GM18873 (cell line): Measurements from ENCODE around the gene GLB1L.
"Not testable (repeated sequence)": the region's sequence is repeated elsewhere in the genome, so short reads cannot be mapped to it uniquely, and the experiment has no call there.

Experiments
- ATAC-seq: cut with Tn5 transposase; IDR thresholded peaks from one replicate; pipeline ENCODE4 v1.9.1; 2021; ENCODE audit warnings: mild to moderate bottlenecking, moderate library complexity, moderate number of reproducible peaks; ENCODE audit not compliant: unreplicated experiment, low FRiP score

GLB1L gene

DNA sequence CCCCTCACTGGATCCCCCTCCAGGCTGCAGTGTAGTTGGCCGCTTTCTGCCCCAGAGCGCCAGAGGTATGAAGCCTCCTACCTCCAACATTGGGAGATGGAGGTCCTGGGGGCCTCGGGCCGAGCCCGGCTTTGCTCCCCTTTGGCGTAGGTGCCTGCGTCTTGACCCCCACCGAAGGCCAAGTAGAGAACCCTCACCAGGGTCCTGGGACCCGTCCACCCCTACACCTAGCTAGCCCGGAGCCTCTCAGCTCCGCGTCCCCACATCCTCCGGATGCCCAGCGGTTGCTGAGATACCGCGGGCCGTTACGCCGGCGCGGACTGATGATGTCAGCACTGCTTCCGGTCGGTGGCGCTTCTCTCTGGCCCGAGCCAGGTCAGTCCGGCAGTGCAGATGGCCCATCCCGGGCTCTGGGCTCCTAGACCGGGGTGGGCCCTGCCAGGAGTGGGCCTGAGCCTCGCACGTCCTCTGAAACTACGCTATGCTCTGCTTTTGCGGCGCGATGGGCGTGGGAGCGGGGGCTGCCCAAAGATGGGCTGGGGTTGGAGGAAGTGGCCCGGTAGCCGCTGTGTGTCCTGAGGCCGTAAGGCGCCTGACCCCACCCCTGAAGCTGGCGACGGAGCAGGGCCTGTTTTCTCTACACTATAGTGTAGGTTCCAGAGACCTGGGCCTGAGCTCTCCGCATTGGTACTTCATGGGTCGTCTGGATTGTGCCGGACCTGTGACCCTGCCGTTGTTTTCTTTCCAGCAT is at the start of gene GLB1L, which contains the start of gene STK16:
GLB1L (minus strand) TSS at position 297 of the 751 bp plus-strand sequence. CDS start 1,871 bp downstream, outside the sequence.
STK16 (plus strand) TSS at position 332 of the 751 bp plus-strand sequence. CDS start 521 bp downstream, outside the sequence.
- peak; percentile 56 for ATAC-seq

DNA sequence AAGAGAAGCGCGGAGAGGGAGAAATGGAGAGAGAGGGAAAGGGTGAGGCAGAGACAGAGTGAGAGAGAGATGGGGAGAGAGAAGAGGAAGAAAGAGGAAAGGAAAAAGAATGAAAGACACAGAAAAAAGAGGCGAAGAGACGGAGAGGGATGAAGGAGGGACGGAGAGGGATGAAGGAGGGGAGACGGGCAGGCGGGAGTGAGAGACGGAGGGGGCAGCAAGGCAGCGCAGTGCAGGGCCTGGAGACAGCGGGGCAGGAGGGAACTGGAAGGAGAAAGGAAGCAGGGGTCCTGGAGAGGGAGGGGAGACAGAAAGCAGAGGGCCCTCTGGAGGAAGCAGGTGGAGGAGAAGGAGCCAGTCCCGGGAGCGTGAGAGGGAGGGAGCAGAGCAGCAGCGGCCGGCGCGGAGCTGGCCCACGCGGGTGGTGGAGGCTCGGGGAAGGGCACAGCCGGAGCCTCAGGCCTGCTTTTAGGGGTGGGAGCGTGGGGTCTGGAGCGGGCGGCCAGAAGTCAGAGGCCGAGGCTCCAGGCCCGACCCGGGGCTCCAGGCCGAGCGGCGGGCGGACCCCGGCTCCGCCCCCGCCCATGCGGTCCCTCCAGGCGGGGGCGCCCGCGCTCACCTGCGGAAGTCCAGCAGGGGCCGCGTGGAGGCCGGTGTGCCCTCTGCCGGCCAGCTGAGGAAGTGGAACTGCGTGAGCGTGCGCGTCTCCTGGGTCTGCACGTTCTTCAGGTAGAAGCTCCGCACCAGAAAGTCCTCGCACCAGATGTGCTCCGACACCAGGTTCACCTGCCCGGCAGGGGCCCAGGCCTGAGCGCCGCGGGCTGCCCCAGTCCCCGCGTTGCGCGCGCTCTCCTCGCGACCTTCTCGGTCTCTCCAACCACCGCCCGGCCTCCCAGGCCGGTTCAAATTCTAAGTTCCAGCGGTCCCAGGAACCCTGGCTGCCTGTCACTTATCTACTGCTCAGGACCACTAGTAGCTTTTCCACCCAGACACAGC is 49.4 kb upstream of the GLB1L start:
- ATAC-seq, result peak; percentile 82

DNA sequence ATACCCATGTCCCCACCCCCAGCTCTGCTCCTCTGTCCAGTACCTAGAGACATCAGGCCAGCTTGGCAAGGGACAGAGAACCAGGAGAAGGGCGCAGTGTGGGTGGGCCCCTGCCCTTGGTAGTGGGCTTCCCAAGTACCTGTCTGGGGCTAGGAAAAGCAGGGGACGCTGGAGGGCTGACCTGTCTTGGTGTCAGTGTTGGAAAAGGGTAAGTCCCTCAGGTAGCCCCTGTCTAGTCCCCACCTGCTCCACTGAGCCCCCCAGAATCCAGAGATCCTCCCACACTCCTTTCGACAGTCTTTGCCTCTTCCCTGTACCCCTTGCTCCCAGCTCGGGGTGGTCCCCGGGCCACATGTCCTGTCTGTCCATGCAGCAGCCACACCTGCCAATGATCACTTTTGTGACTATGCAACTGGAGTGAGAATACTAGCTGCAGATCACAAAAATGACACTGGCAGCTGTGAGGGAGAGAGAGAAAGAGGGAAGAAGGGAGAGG is 48.5 kb upstream of the GLB1L start:
- ATAC-seq, result no peak

DNA sequence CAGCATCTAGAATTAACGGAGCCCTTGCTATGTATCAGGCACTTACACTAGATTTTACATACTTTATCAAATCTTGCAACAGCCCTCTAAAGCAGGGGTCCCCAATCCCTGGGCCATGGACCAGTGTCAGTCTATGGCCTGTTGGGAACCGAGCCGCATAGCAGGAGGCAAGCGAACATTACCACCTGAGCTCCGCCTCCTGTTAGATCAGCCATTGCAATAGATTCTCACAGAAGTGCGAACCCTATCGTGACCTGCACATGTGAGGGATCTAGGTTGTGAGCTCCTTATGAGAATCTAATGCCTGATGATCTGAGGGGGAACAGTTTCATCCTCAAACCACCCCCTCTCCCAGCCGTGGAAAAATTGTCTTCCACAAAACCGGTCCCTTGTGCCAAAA is 47.4 kb upstream of the GLB1L start:
- ATAC-seq, result no peak

DNA sequence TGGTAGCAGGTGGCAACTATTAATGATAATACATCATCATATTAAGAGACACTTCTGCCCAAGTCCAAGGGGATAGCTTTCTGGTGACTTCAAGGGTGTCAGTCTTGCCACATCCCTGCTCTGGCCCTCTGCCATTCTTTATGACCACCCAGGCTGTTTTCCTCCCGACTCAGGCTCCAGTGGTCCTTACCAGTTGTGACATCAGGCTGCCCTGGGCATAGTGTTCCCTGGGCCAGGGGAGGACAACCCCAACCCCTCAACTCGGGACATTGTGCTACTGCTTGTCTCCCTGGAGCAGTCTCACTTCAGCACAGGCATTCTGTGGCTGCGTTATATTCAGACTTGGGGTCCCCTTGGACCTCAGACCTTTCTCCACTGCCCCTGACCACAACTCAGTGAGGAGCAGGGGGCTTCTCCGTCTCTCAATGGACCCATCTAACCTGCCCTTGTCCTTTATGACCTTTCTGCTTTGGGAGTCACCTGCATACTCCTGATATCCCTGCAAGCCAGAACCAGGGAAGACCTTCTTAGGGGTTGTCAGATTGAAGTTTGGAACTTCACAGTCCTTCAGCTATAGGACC is 46.8 kb upstream of the GLB1L start:
- ATAC-seq, result no peak

DNA sequence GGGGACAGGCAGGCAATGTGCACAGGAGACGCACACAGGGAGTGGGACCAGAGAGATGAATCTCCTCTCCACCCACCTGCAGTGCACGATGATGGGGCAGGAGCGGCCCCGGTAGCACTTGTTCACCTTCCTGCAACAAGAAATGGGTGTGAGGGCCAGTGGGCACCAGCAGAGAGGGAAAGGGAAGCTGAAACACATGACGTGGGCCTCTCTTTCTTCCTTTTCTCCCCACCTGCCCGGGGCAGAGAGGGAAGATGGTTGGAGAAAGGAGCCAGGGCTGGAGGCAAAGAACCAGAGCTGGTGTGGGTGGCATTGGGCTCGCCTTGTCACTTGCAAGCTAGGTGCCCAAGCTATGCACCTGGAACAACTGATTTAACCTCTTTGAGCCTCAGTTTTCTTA is 46.1 kb upstream of the GLB1L start:
- no peak for ATAC-seq

DNA sequence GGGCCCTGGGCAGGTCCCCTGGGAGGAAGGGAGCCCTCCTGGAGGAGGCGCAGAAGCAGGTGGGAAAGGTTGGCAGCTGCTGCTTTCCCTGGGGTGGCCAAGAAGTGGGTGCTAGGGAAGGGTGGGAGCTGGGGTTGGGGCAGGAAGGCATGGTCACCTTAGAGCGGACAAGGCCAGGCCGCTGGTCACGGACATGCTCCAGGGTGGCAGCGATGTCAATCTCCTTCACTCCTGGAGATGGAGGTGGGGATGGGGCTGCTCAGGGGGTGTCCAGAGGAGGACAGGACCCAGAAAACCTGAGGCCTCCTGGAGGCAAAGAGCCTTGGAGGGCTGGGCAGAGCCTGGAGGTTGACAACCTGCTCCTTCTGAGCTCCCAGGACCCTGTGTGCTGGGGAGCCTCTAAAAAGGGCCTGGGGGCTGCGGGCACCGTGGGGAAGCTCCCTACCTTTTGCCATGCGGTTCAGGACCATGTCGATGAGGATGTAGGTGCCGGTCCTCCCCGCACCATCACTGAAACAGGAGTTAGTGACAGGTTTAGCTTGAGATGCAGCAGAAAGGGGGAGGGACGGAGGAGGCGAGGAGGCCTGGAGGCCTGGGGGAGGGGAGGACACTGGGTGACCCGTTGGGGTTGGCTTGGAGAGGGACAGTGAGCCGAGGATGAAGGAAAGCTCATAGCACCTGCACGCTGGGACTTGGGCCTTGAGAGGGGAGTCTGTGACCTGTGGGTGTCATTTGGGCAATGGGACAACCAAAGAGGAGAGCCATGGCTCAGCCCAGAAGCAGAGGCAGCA is 45.3 kb upstream of the GLB1L start:
- no peak for ATAC-seq

DNA sequence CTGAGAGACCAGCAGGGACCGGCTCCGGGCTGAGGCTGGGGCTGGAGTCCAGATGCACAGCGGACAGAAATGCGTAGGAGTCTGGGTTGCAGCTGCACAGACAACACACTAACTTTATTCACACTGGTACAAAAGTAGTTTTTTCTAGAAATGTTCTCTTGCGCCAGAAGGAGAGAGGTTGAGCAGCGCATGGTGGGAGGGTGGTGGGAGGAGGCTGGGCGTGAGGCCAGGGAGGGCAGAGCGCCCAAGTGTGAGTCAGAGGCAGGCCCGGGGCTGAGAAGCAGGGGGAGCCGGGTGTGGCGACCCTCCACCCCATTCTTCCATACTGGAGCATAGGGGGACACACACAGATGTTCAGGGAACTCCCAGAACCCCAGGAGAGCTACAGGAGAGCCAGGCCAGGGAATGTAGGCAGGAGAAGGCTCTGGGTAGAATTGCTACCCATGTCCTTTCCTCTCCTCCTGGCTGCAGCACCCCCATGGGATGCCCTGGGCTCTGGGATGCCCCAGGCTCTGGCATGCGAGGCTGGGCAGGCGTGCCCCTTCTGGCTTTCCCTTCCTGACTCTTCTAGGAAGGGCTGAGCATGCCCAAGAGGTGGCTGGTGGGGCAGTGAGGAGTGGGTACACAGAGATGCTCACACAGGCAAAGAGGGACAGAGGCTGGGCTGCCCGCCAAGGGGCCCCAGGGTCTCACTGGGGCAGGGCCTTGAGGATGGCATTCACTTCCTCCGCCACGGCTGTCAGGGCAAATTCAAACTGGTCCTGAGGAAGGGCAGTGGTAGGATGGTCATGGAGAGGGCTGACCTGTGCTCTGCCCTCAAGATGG is 44.5 kb upstream of the GLB1L start:
- ATAC-seq, result no peak

DNA sequence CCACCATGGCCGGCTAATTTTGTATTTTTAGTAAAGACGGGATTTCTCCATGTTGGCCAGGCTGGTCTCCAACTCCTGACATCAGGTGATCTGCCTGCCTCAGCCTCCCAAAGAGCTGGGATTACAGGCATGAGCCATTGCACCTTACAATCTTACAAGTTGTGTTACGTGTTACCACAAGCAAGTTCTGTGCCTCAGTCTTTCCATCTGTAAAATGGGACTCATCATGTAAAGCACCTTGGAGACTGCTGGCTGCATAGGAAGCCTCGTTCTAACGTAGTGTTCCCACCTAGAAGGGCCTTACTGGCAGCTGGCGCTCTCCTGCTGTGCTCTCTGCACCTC is 43.9 kb upstream of the GLB1L start:
- ATAC-seq, result no peak

DNA sequence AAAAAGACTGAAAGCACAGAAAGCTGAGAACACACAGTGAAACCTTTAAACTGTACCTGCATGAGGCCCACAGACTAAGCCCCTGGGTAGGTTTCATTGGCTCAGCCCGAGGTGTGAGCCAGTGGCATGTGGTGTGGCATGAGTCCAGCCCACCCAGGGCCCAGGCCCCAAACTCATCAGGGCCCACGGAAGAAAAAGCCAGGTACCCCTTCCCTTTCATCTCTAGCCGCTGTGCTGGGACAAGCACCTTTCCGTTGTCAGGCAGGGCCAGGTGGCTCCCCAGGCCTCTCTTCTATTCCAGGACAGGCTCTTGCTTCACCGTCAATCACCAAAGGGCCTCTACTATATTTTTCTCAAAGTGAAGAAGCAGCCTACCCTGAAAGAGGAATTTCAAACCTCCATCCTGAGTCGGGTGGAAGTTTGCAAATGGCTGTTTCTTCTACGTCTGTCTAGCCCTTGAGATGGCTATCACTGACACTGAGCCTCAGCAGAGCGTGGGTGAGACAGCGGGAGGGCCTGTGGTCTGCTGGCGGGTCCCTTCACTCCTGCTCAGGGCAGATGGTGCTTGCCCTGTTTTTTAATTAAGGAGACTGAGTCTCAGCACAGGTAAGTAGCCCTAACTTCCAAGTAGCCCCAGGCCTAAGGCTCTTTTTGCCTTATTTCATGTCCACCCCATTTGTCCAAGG is 42.5 kb upstream of the GLB1L start:
- no peak for ATAC-seq

DNA sequence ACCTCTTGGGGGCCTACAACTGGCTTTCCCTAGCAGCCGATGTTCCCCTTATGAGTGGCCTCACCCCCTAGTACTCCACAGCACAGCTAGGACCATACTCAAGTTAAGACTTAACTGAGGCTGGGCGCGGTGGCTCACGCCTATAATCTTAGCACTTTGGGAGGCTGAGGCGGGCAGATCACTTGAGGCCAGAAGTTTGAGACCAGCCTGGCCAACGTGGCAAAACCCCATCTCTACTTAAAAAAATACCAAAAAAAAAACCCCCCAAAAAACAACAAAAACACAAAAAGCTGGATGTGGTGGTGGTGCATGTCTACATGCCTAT is 41.8 kb upstream of the GLB1L start:
- not testable (repeated sequence) for ATAC-seq

DNA sequence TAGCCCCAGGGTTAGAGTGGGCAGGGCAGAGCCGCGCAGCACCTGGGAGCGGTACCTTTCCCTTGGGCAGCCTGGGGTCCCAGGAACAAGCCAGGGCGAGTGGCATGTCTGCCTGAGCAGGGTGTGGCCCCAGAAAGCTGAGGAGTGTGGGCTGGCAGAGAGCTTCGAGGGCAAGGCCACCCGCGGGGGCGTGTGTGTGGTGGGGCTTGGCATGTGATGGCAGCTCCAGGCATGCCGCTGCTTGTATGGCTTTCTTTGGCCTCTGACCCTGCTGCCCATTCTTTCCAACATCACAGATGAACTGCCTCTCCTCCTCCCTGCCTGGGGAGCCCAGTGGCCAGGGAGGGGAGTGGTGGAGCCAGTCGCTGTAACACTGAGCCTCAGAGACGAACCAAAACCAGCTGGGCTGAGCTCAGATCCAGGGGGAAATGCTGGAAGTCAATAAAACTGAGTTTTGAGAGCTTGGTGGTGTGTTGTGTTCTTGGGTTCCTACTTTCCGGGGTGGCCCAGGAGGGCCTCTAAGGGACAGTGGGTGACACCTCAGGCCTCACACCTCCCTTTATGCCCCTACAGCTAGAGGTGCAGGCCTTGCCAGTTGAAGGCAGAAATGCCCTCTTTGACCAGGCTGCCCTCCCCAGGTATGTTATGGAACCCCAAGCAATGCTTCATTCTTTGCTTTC is 41.3 kb upstream of the GLB1L start:
- no peak for ATAC-seq

DNA sequence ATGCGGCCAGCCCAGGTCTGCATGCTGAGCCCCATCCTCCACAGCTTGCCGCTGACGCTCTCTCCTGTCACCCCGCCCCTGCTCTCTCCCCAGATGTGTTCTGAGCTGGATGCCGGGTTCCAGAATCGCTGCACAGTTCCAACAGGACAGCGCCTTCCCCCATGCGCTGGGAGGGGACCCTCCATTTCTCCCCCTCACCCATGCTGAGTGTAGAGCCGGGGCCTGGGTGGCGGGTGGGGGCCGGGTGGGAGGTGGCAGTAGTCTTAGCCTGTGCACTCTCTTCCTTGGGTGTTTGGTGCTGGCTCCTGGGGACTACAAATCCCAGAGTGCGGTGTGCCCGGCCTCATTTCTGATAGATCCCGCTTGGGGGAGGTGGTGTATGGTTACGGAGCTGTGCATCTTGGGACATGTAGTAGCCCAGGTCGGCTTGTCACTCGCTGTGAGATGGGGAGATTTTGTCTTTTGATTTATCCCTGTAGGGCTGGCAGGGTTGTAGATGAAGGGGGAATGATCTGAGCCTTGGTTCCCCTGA is 40.7 kb upstream of the GLB1L start:
- no peak for ATAC-seq

DNA sequence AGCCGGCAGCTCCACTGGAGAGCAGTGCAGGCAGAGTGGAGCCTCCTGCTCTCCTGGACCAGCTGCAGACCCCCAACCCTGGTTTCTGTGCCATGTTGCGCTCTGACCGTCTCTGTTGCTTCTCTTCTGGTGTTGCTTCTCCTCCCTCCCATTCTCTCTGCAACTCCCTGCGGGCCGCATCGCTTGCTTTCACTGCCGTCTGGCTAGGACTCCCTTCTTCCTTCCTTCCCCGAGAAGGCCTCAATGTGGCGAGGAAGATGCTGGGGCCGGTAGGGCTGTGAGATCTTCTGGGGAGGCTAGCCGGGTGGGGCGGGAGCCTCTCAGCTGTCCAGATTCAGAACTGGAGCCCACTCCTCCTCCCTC is 40.1 kb upstream of the GLB1L start:
- no peak for ATAC-seq

DNA sequence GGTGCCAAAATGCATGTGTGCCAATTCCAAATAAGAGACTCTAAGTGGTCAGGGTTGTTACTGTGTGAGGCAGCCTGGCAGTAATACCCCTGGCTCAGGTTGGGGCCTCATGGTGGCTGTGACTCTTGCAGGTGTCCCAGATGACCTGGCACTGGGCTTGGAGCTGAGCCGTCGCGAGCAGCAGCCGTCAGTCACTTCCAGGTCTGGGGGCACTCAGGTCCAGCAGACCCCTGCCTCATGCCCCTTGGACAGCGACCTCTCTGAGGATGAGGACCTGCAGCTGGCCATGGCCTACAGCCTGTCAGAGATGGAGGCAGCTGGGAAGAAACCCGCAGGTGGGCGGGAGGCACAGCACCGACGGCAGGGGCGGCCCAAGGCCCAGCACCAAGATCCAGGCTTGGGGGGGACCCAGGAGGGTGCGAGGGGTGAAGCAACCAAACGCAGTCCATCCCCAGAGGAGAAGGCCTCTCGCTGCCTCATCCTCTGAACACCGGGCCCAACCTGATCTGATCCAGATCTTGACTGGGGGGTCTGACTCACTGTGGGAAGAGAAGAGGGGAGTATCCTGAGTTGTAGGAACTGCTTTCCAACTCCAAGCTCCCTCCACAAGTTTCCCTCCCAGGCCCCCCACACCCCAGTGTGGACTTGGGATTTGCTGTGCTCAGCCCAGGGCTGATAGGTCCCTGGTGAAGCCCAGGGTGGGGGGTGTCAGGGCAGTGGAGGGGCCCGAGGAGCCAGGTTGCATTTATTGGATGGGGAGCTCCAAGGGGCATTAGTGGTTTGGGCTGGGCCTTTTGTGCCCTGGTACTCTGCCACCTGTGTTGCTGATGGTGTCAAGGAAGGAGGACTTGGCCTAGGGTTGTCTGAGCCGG is 39.5 kb upstream of the GLB1L start:
- no peak for ATAC-seq

DNA sequence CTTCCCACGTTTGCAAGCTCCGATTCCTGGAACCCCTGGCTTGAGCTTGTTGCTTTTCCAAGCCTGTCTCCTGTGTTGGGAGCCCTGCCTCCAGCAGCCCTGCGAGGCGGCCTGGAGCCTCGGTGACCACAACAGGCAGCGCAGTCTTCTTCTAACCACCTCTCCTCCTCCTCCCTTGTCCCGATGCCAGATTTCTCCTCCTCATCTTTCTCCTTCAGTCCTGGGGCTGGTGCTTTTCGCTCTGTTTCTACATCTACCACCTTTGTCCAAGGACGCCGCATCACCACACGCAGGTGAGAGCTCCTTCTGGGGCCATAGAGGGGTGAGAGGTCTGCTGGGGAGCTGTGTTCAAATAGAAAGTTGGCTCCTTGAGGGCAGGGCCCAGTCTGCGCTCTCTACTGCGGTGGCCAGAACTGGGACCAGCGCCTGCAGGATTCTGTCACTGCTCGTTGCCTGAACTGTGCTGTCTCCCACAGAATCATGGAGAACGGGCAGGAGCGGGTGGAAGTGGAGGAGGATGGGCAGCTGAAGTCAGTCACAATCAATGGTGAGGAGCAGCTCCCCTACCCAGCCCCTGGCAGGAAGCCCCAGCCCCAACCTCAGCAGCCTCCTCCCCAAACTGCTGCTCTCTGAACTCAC is 37.8 kb upstream of the GLB1L start:
- no peak for ATAC-seq

DNA sequence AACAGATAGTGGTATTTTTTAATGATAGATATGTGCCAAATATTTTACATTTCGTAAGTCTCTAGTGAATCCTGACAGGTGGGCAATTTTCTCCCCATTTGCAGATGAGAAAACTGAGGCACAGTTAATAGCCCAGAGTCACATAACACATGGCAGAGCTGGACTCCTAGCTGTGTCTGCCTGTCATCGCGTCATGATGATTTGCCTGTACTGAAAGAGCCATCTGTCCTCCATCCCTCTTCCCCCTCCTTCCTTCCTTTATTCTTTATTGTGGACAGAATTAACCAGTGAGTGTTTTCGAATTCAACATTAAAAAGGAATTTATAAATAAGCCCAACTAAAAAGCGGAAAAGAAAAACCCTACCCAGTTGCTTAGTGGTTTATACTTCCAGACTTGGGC is 37.1 kb upstream of the GLB1L start:
- no peak for ATAC-seq
